Measurements from ENCODE around the gene TMEM220.

Gene TMEM220

DNA sequence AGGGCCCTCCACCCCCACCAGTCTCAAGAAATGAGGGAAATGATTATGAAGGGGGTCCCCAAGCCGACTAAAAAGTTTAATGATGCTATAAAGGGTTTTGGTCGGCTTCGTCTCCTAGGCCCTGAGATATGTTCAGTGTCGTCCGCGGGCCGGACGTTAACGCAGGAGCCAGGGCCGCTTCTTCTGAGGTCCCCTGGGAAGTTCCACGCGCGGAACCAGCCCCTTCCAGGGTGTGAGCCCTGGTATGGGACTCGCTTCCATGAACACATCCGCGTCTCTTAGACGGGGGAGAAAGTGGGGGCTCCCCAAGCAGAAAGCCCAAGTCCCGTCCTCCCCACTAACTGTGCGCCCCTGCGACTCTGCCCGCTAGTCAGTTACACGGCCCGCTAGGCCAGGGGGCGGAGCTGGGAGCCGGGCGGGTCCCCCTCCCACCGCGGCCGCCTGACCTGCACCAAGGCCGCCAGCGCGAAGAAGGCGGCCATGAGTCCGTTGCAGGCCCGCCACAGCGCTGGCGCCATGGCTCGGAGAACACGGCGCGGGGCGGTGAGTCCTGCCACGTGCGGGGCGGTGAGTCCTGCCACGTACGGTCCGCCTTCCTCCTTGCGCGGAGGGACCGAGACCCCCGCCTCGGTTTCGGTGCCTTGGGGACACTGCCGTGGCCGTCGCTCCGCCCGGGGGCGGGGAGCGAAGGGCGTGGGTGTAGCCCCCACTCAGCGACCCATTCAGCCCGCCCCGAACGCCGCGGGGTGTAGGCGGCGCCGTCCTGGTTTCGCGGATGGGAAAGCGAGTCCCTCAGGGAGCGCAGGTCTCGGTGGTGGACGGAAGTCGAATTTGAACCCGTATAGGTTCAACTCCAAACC is at the start of gene TMEM220:
Gene TMEM220 (minus strand): TSS at position 690 of the 860 bp plus-strand sequence. CDS start 172 bp downstream, at position 518.
- DNase-seq: peak; percentile 27

DNA sequence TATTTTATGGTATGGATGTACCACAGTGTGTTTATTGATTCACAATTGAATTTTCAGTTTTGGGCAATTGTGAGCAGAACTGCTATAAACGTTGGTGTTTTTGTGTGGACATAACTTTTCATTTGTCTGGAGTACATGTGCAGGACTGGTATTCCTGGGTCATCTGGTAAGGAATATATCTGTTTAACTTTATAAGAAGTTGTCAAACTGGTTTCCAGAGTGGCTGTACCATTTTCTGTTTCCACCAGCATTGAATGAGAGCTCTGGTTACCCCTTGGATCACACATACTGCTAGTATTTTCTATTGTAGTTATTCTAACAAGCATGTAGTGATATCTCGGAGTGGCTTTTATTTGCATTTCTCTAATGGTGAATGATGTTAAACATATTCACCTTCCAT is 49.8 kb upstream of the TMEM220 start:
- DNase-seq: no peak

DNA sequence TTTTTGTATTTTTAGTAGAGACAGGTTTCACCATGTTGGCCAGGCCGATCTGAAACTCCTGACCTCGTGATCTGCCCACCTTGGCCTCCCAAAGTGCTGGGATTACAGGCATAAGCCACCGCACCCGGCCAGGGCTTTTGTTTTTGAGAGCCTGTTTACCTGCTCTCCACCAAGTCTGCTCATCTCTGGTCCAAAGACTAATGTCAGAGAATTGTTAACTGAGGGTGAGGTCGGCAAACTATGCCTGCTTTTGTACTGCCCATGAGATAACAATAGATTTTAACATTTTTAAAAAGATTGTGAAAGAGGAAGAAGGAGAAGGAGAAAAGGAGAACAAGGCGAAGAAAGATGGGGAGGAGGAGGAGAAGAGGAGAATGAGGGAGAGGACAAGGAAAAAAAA is 48.1 kb upstream of the TMEM220 start:
- no peak for DNase-seq

DNA sequence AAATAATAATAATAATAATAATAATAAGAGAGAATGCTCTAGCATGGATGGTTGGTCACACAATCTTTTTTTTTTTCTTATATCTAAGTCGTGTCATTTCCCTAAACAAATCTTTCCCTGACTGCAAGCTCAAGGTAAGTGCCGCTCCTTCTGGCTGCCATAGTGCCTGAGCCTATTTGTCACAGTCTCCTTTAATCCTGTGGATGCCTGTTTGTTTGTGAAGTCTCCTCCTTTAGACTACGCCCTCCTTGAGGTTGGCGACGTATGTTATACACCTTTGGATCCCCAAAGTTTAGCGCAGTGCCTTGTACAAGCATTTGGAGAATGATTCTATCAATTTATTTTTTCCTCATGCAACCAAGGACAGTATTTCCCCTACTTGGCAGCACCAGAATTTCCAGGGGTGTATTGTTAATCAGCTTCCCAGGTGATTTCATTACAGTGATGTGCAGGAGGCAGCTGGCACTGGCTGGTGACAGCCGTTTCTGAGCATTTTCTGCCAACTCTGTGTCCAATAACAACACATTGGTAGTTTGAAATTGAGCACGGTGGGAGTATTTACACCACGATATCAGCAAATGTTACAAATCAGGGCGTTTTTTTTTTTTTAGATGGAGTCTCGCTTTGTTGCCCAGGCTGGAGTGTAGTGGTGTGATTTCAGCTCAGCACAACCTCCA is 47.4 kb upstream of the TMEM220 start:
- DNase-seq: no peak

DNA sequence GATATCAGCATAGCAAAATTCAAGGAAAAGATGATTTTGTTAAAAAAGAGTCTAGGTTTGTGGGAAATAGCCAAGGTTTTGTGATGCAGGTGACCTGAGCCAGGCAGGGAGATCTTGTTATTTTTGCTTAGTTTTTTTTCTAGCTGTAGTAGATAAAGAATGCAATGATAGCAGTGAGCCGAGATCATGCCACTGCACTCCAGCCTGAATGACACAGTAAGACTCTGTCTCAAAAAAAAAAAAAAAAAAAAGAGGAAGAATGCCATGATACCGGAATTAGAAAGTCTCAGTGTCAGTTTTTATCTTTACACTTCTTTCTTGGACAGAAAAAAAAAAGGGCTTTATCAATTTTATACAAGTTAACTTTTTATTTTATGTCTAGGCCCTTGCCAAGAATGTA is 46.6 kb upstream of the TMEM220 start:
- no peak for DNase-seq

DNA sequence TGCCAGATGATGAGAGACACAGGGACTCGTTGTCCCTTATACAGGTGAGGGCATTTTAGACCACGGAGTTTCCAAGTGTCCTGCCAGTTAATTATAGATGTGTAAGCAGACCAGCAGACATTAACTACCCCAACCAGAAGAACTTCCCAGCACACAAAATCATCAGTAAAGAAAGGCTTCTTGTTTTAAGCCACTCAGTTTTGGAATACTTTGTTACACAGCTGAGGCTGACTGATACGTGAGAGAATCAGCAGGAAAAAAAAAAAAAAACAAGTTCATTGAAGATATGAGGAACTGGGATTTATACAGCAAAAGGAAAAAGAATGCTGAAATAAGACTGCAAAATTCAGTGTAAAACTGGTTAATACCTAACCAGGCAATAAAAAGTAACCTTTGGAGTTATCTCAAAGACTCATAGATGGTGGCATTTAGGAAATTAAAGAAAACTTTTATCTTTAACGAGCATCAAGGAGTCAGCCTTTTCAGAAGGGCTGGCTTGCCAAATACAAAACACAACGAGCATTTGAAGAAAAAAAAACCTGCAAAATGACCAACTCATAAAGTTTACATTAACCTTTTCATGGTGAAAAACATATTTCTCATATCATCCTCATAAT is 46.0 kb upstream of the TMEM220 start:
- no peak for DNase-seq

DNA sequence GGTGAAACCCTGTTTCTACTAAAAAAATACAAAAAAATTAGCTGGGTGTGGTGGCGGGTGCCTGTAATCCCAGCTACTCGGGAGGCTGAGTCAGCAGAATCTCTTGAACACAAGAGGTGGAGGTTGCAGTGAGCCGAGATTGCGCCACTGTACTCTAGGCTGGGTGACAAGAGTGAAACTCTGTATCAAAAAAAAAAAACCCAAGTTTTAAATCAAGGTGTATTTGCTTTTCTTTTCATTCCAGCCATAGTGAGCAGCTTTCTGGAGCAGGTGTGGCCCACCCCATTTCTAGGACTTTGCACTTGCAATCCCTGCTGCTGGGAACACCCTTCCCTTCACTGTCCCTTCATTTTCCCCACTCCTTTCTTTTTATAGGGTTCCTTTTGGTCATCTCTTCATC is 45.2 kb upstream of the TMEM220 start:
- DNase-seq: no peak

DNA sequence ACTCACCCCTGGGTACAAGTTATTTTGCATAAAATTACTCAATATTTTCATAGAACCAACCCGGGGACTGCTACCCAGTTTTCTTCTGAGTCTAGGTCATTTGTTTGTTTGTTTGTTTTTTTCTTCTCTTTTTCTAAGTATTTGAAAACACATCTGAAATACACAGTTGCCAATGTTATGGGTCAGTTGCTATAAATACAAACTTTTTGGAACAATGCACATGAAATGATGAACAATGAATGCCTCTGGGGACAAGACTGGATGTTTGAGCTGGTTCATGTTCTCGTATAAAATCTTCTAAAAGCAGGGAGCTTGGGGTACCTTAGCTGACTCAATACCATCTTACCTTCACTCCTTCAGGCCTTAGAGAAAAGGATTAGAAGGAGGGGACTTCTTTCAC is 43.6 kb upstream of the TMEM220 start:
- no peak for DNase-seq

DNA sequence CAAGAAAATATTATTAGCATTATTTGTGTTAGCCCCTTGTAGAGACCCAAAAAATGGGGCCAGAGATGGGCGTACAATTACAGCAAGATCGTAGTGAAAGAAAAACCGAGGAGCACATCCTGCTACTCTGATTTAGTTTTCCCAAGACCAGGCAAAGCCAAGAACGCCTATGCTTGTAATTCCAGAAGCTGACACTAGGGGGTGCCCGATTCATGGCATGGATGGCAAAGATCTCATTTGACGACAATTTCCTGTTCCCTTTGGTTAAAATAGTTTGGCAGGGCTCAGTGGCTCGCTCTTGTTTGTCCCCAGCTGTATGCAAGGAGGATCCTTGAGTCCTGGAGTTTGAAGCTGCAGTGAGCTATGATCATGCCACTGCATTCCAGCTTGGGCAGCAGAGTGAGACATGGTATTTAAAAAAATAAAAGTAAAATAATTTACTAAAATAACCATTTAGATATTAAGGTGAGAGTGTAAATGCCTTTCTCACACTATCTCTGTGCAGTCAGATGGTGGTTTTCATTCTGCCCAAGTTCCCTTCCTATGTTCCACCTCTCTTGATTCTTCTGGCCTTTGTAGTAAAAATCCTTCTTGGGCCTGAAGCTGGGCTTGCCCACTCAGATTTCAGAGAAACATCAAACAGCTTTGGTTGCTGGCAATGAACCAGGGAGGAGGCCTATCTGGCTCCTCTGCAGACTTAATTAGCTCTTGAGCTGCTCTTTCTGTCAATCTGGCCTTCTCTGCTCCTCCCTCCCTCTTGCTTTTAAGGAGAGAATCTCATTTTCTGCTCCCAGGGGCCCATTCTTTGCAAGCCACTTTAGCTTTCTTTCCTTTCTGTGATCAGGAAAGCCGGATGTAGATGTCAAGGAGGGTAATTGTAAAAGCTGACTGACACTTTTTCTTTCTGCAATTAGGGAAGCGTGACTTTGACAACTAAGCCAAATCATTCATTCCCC is 42.9 kb upstream of the TMEM220 start:
- peak; percentile 18 for DNase-seq

DNA sequence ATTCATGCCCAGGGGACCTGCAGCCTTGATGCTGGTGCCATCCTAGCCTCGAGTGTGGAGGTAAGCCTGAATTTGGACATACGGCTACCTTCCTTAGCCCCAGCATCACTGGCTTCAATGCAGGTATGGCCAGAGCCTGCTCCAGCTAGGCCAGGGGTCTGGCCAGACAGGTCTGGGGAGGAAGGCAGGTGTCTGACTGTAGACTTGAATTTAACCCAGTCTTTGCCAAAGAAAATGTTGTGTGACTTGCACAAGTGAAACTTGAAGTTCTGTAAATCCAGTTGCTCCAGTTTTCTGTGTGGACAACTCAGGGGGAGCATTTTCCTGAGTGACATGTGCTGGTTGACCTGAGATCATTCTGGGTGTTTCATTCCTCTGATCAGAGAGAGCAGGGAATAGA is 41.3 kb upstream of the TMEM220 start:
- DNase-seq: no peak

DNA sequence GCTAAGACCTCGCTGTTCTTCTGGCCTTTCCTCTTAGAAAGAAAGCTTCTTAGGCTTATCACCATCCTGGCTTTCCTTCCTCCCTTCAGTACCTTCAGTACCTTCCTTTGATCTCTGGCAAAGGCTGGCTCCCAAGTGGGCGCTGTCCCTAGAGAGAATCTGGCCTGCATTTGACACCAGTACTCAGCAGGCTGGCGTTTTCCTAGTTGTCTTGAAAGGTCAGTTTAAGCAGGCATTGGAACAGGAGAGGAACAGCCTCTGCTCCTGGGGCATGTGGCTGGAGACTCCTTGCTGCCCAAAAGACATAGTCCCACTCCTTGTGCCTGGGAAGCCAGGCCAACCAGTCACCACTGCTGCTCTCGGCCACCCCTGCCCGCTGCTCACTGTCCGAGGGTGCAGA is 40.0 kb upstream of the TMEM220 start:
- no peak for DNase-seq

DNA sequence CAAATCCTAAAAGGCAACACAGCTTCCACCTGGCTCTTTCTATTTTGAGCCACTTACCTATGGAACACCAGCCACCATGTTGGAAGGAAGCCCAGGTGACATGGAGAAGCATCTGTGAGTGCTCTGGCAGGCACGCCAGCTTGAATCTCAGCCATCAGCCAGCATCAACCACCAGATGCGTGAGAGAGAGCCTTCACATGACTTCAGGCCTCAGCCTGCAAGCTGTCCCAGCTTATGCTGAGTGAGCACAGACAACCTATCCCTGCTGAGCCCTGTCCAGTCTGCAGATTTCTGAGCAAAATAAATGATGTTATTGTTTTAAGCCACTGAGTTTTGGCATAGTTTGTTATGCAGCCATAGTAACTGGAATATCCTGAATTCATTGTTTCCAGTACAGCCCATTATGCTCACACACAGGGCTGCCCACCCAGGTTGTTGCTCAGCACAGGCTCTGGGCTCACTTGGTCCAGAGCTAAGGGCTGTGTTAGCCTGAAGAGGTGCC is 39.0 kb upstream of the TMEM220 start:
- DNase-seq: no peak

DNA sequence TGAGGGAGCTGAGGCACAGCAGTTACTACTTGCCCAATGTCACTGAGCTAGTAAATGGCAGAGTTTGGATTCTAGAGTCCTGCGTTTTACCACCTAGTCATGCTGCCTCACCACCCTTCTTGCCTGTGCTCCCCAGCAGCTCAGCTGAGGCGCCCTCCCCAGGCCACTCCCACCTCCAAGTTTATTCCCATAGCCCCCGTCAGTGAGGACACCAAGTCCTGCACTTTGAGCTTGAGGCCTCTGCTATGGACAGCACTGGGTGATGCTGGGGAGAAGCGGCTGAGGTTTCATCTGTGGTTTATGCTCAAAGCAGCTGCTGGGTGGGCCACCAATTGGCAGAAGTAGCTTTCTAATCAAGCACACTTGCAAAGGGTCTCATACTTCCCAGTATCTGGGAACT is 37.4 kb upstream of the TMEM220 start:
- DNase-seq: no peak

DNA sequence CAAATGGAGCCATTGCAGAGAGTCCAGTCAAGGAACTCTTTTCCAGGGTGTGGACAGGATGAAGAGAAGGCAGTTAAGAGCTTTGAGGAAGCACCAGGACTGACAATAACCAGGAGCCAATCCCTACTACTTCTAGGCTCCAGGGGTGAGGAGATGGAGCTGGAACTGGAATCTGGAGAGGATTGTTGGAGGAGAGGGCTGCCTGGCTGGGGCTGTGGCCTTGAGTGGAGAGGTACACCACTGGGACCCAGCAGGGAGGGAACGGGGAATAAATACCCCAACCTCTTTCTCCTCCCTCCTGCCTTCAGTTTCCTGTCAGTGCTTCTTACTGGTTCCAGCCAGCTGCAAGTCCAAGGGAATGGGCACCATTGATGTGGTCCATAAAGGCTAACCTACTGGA is 32.2 kb upstream of the TMEM220 start:
- DNase-seq: no peak

DNA sequence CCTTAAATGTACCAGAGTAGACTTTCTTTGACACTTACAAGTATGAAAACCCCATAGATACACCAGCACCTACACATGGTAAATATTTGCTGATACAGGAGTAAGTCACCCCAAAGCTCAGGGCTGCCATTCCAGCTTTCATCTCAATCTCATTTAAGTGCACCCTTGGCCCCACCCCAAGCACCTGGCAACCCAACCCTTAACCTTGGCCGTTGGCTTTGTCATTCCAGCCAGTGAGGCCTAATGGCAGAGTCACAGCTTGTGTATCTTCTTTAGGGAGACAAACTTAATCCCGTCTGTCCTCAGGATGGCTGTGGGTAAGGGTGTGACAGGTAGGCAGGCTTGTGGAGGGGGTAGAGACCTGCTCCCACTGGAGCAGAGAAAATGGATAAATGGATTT is 31.5 kb upstream of the TMEM220 start:
- DNase-seq: no peak

DNA sequence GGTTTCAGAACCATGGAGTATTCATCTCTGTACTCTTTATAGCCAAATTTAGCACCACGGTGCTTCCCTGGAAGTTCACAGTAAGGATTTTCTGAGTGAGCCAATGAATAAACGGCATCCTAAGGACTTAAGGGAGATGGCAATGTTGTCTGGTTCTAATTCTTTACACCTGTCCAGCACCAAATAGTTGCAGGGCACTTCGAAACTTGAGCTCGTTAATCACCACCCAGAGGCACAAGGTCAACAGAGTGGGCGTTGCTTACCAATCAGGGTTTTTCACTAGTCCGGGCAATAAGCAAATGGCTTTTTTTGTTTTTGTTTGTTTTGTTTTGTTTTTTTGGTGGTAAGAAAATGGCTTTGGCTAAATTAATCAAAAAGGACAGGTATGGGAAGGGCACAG is 28.2 kb upstream of the TMEM220 start:
- no peak for DNase-seq

DNA sequence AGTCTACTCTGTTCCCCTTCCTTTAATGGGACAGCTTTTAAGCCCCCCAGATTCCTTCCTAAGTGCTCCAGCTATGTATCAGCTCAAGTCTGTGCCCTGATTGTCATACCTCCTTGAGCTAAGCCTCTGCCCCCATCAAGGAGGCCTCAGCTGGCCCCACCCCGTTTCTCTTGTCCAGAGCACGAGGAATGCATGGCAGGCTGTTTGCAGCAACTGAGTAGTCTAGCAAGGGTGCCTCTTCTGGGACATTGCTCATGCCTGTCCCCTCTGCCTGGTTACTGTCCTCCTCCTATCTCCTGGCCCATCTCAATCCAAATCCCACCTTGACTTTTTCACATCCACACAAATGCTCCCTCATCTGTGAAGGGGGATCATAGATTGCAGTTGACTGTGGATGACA is 27.8 kb upstream of the TMEM220 start:
- DNase-seq: no peak

DNA sequence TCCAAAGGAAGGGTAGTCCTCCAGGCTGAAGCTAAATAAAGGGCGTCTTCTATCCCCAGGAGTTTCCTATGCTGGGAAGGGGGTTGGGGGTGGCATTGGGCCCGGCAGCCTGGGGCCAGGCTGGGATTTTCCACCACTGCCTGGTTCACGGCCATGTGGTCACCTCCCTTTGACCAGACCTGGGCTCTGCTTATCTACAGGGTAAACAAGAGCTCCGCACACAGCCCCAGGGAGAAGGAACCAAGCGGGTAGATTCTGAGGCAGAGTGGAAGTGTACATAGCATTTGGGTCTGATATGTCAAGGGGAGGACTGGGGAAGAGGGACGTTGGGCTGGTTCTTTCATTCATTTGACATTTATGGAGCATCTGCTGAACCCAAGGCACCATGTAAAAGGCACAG is 27.2 kb upstream of the TMEM220 start:
- DNase-seq: no peak

DNA sequence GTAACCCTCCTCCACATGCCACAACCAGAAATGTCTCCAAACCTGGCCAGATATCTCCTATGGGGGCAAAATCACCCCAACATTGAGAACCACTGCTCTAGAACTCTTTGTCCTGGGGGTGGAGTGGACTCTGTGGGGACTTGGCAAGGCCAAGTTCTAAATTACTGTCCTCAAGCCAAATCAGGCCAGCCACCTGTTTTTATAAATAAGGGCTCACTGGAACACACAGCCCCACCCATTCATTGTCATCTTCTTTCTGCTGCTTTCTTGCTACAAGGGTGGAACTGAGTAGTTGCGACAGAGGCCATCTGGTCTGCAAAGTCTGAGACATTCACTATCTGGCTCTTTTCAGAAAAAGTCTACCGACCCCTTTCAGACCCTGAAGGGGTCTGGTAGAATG is 26.8 kb upstream of the TMEM220 start:
- DNase-seq: no peak

DNA sequence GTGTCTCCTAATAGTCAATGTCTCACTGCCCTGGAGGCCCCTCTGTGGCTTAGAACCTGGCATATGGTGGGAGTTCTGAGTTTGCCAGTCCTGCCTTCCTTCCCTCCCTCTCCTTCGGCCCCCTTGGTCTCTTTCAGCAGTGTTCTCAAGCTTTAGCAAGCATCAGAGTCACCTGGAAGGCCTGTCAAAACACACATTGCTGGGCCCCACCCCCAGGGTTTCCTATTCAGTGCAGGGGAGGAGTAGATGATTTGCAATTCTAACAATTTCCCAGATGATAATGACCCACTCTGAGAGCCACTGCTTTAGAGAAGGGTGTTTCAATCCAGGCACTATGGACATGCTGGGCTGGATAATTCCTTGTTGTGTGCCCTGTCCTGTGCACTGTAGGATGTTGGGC is 26.4 kb upstream of the TMEM220 start:
- DNase-seq: no peak

DNA sequence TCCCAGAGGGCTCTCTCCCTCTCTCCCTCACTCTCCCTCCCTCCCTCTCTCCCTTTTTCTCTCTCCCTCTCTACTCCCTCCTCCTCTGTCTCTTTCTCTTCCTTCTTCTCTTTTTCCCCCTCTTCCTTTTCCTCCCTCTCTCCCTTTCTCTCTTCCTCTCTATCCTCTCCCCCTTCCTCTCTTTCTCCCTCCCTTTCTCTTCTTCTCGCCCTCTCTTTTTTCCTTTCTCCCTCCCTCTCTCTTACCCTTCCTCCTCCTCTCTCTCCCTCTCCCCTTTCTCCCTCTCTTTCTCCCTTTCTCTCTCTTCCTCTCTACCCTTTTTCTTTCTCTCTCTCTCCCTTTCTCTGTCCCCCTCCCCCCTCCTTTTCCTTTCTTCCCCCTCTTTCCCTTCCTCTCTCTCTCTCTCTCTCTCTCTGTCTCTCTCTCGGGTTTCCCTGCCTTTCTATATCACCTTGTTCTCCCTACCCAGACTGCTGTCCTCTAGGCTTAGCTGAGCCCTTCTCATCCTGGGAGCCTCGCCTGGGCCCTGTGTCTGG is 25.8 kb upstream of the TMEM220 start:
- no peak for DNase-seq

DNA sequence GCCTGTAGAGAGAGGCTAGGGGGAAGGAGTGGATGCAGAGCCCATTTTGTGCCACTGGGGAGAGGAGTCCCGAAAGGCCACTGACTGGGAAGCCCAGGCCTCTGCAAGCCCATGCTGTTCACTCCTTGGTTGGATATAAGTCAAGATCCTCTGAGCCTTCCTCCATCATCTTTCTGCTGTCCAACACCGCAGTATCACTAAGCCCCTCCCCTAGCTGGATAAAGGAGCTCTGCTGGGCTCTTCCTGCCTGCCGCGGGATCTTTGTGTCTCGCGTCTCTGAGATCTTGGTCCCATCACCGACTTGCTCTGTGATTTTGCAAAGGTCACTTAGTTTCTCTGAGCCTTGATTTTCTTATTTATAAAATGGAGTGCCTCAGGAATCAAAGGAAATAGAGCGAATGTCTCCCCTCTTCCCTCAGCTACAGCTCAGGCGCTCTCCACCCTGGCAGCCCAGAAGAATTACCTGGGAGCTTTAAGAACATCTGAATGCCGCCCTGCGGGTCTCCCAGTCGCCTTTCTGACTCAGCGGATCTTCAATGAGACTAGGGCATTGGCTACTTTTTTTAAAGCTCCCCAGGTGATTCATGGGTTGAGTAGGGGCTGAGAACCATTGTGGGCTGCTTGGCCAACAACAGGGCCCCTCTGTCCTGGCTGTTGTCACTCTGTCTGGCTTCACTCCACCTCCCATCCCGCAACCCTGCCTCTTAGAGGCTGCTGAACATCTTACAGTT is 25.2 kb upstream of the TMEM220 start:
- no peak for DNase-seq
